HFF-Myc (cell line): ENCODE data around the gene VPREB1.
A peak's percentile ranks its signal among the peaks of the same experiment; 100 is the strongest.

Source experiments
- DNase-seq: peaks from one replicate; pipeline ENCODE4 v3.0.0-alpha.2; 2011; ENCODE audit warnings: low read depth; ENCODE audit errors: extremely low read depth
- H3K4me3 ChIP-seq: replicated peaks from 2 replicates; pipeline ENCODE4 v1.5.1; 2011; ENCODE audit warnings: low read depth, mild to moderate bottlenecking, control low read depth, low read length
- TF ChIP-seq, protein P1 (sequence below): IDR thresholded peaks from 2 replicates; pipeline ENCODE4 v1.5.1; 2012; ENCODE audit warnings: mild to moderate bottlenecking, low read depth, low read length, control low read depth; ENCODE audit errors: missing control alignments

The VPREB1 gene, protein sequence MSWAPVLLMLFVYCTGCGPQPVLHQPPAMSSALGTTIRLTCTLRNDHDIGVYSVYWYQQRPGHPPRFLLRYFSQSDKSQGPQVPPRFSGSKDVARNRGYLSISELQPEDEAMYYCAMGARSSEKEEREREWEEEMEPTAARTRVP

DNA sequence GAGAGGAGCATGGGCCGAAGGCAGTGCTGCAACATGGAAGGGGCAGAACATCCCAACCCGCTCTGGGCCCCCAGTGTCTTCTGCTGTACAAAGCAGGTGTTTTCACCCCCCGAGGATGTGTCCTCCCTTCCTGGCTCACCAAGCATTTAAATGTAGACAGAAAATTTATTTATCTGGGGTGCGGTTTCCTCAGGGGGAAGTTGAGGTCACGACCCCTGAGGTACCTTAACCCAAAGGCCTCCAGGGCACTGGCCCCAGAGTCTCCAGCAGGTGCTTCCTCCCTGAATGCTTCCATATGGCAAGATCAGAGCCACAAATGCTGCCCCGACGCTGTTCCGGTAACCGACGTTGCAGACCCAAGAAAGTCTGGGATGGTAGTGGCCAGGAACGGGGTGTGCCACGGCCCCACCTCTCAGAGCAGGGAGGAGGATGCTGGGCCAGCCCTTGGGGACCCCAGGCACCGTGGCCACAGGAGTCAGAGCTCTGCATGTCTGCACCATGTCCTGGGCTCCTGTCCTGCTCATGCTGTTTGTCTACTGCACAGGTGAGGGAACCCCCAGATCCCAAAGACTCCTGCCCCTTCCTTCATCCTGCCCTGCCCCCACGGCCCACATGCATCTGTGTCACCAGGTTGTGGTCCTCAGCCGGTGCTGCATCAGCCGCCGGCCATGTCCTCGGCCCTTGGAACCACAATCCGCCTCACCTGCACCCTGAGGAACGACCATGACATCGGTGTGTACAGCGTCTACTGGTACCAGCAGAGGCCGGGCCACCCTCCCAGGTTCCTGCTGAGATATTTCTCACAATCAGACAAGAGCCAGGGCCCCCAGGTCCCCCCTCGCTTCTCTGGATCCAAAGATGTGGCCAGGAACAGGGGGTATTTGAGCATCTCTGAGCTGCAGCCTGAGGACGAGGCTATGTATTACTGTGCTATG is at the start of gene VPREB1:
VPREB1 (plus strand) TSS at position 471 of the 935 bp plus-strand sequence; CDS start at position 499, 28 bp downstream.
- TF ChIP-seq, protein P1, sequence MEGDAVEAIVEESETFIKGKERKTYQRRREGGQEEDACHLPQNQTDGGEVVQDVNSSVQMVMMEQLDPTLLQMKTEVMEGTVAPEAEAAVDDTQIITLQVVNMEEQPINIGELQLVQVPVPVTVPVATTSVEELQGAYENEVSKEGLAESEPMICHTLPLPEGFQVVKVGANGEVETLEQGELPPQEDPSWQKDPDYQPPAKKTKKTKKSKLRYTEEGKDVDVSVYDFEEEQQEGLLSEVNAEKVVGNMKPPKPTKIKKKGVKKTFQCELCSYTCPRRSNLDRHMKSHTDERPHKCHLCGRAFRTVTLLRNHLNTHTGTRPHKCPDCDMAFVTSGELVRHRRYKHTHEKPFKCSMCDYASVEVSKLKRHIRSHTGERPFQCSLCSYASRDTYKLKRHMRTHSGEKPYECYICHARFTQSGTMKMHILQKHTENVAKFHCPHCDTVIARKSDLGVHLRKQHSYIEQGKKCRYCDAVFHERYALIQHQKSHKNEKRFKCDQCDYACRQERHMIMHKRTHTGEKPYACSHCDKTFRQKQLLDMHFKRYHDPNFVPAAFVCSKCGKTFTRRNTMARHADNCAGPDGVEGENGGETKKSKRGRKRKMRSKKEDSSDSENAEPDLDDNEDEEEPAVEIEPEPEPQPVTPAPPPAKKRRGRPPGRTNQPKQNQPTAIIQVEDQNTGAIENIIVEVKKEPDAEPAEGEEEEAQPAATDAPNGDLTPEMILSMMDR = no peak
- DNase-seq = no peak
- no peak within 1 kb of the TSS for H3K4me3 ChIP-seq

- DNase-seq = no peak
- TF ChIP-seq, protein P1 = no peak
- H3K4me3 ChIP-seq = no peak overlapping the region
These were observed 49.7 kb upstream of the VPREB1 start for GRCh38 chr22:22194931-22195264.

GRCh38 chr22:22195265-22196017 is 49.1 kb upstream of the VPREB1 start:
- TF ChIP-seq, protein P1 = peak; percentile 94
- H3K4me3 ChIP-seq = no peak overlapping the region
- DNase-seq = peak; percentile 38

- TF ChIP-seq, protein P1 = no peak
- H3K4me3 ChIP-seq = no peak overlapping the region
- DNase-seq = no peak
These were observed 48.5 kb upstream of the VPREB1 start for GRCh38 chr22:22196018-22196533.

DNA sequence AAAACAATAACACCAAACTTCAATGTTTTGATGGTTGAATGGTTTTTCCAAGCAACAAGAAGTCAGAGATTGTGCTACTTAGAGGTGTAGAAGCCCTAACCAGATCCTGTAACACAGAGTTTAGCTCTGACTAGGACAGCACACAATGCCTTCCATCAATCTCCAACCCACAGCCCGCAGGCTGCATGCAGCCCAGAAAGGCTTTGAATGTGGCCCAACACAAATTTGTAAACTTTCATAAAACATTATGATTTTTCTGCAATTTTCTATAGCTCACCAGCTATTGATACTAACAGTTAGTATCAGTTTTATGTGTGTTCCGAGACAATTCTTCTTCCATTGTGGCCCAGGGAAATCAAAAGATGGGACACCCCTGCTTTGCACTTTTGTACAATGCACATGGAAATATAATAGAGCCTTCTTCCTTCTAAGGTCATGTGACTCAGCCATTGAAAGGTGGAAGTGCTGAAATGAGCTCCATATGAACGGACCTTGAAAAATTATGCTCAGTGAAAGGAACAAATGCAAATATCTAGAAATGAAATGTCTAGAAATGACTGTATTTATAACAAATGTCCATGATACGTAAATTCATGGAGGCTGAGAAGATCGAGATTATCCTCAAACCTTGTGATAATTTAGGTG is 47.6 kb upstream of the VPREB1 start:
- no peak overlapping the region for H3K4me3 ChIP-seq
- TF ChIP-seq, protein P1 = no peak
- no peak for DNase-seq

DNA sequence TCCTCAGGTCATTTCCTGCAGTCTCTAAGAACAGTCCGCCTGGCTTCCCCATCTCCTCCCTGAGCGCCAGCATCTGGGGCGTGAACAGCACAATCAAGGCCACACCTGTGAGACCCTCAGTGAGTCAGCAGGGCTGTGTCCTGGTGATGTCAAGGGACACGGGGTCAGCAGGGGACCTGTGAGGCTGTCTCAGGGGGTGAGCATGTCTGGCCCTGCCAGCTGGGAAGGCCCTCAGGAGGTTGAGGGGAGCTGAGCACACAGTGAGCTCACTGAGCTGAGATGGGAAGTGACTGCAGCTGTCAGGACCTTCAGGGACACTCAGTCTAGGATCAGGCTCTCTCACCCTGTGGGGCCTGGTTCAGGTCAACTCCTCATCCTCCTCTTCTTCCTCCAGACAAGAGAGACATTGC is 46.6 kb upstream of the VPREB1 start:
- TF ChIP-seq, protein P1 = no peak
- no peak for DNase-seq
- no peak overlapping the region for H3K4me3 ChIP-seq
